HepG2 (cell line): ENCODE measurements around the gene GNAI2. TPM values are rescaled to one million over a fixed set of nuclear protein-coding genes. Genes with fewer than 3 reads are reported as not detected.
A peak's percentile ranks its signal among the peaks of the same experiment; 100 is the strongest.

Source experiments
- CERS6 ChIP-seq: sonication (generic); formaldehyde crosslinking; IDR thresholded peaks from 2 replicates; pipeline ENCODE4 v1.5.0; 2020; ENCODE audit warnings: missing genetic modification reagents
- IRF9 ChIP-seq: sonication (generic); formaldehyde crosslinking; IDR thresholded peaks from 2 replicates; pipeline ENCODE4 v1.8.0; 2022; ENCODE audit warnings: missing genetic modification reagents, mild to moderate bottlenecking, borderline replicate concordance
- KLF6 ChIP-seq: IDR thresholded peaks from 2 replicates; pipeline ENCODE4 v1.8.0; 2016; ENCODE audit warnings: missing biosample characterization, missing genetic modification reagents
- KMT2A ChIP-seq: sonication (generic); formaldehyde crosslinking; IDR thresholded peaks from 2 replicates; pipeline ENCODE4 v1.4.0; 2020; ENCODE audit warnings: missing genetic modification reagents
- LCORL ChIP-seq, 2 experiments: fragments of 450-650 bp in 1 of 2; sonication (generic) in 1 of 2; formaldehyde crosslinking in 1 of 2; IDR thresholded peaks; 2 replicates each; pipeline versions ENCODE4 v1.5.0 to v1.6.1; 2017 to 2020; ENCODE audit warnings: antibody characterized with exemption in 1 of 2, missing genetic modification reagents in 1 of 2
- MED13 ChIP-seq: sonication (generic); formaldehyde crosslinking; IDR thresholded peaks from 2 replicates; pipeline ENCODE4 v1.5.0; 2020; ENCODE audit warnings: missing genetic modification reagents
- PAF1 ChIP-seq: IDR thresholded peaks from 2 replicates; pipeline ENCODE4 v1.6.1; 2016; ENCODE audit warnings: missing genetic modification reagents, missing compliant biosample characterization
- PHF8 ChIP-seq: sonication (generic); formaldehyde crosslinking; IDR thresholded peaks from 2 replicates; pipeline ENCODE4 v1.5.0; 2020; ENCODE audit warnings: missing genetic modification reagents
- RNF219 ChIP-seq: sonication (generic); formaldehyde crosslinking; IDR thresholded peaks from 2 replicates; pipeline ENCODE4 v1.5.0; 2020; ENCODE audit warnings: mild to moderate bottlenecking, missing genetic modification reagents
- STAT6 ChIP-seq: sonication (generic); formaldehyde crosslinking; IDR thresholded peaks from 2 replicates; pipeline ENCODE4 v1.4.0; 2020; ENCODE audit warnings: missing genetic modification reagents, mild to moderate bottlenecking, borderline replicate concordance
- TFAP4 ChIP-seq: sonication (generic); IDR thresholded peaks from 2 replicates; pipeline ENCODE4 v1.6.1; 2016; ENCODE audit warnings: low read depth, borderline replicate concordance
- TGIF2 ChIP-seq: IDR thresholded peaks from 2 replicates; pipeline ENCODE4 v1.6.1; 2016; ENCODE audit warnings: control low read depth, missing compliant biosample characterization
- YY1 ChIP-seq: IDR thresholded peaks from 2 replicates; pipeline ENCODE4 v1.6.1; 2011; ENCODE audit warnings: low read length, low read depth, moderate library complexity, mild to moderate bottlenecking; ENCODE audit not compliant: insufficient read depth, insufficient replicate concordance
- ZNF121 ChIP-seq: sonication (generic); formaldehyde crosslinking; IDR thresholded peaks from 2 replicates; pipeline ENCODE4 v1.5.0; 2020; ENCODE audit warnings: mild to moderate bottlenecking, missing genetic modification reagents
- ZNF142 ChIP-seq: sonication (generic); formaldehyde crosslinking; IDR thresholded peaks from 2 replicates; pipeline ENCODE4 v1.4.0; 2020; ENCODE audit warnings: missing genetic modification reagents
- ZNF20 ChIP-seq: sonication (generic); formaldehyde crosslinking; IDR thresholded peaks from 2 replicates; pipeline ENCODE4 v1.4.0; 2020; ENCODE audit warnings: mild to moderate bottlenecking, moderate library complexity, missing genetic modification reagents
- polyA plus RNA-seq, 8 experiments: library from polyadenylated mRNA; depleted of rRNA in 3 of 8; stranded (reverse) in 7 of 8; unstranded in 1 of 8; fragments of >200 nt; fragmentation: Illumina TruSeq in 4 of 8; extraction: Trizol in 4 of 8; gene quantifications; 2 replicates each; pipeline versions ENCODE4 v1.2.1 to v1.2.3, GENCODE V29; 2011 to 2016; ENCODE audit warnings: low read depth in 4 of 8, missing spikeins in 1 of 8, mixed read lengths in 1 of 8; ENCODE audit not compliant: insufficient read depth in 1 of 8
- total RNA-seq, 5 experiments: library from RNA; depleted of rRNA; stranded (reverse); fragments of >200 nt; fragmentation: Illumina TruSeq; extraction: Trizol; gene quantifications; 2 replicates each; pipeline ENCODE4 v1.2.3, GENCODE V29; 2016; ENCODE audit warnings: low read depth in 1 of 5

The GNAI2 gene
- total and polyA plus RNA-seq, 2 of the 13 experiments (the other 11 are each of a cell fraction or from before 2014, with no cell fraction given) = 51.1 to 66.2 TPM

- TF ChIP-seq STAT6 (CRISPR knock-in tag) (no peak), RNF219 (CRISPR knock-in tag) (no peak), LCORL (IDR thresholded peaks at IDR 0.05) (no peak), LCORL (CRISPR knock-in tag; IDR thresholded peaks at IDR 0.05) (peak; percentile 51; the same call in 1 of the 2 replicates), YY1 (no peak), IRF9 (CRISPR knock-in tag) (no peak), KLF6 (CRISPR knock-in tag) (0 out of 2 replicates have a peak, but pooled peaks have one; percentile 33), CERS6 (CRISPR knock-in tag) (no peak), TGIF2 (CRISPR knock-in tag) (no peak), ZNF121 (CRISPR knock-in tag) (no peak), ZNF142 (no peak), KMT2A (no peak), PAF1 (CRISPR knock-in tag) (no peak), MED13 (CRISPR knock-in tag) (no peak), ZNF20 (CRISPR knock-in tag) (no peak), PHF8 (CRISPR knock-in tag) (peak; percentile 21; the same call in 1 of the 2 replicates), TFAP4 (0 out of 2 replicates have a peak, but pooled peaks have one; percentile 13)
Measured at GRCh38 chr3:50189274-50189673, 46.7 kb upstream of the GNAI2 start (continued).
